Left lung (tissue), 10 donors: ENCODE data around the gene DCAF15. TPM values are rescaled to one million over a fixed set of nuclear protein-coding genes. Genes with fewer than 3 reads are reported as not detected.

ENCODE experiments used
- ATAC-seq: fragments of 200-7000 bp; cut with Tn5 transposase; one replicate; pipeline ENCODE4 v1.9.1; 2020; ENCODE audit warnings: moderate library complexity
- DNase-seq, 4 donors: peaks; one replicate each; pipeline ENCODE4 v3.0.0-alpha.2; 2013 to 2020
- H3K27ac ChIP-seq, 2 donors: fragments of 200-600 bp; sonication (generic) in 1 of 2; one replicate each; pipeline versions ENCODE4 v1.5.0 to v1.8.0; 2020 to 2021
- H3K27me3 ChIP-seq, 2 donors: fragments of 200-600 bp; sonication (generic) in 1 of 2; one replicate each; pipeline versions ENCODE4 v1.5.0 to v1.8.0; 2020 to 2021
- H3K36me3 ChIP-seq, 2 donors: fragments of 200-600 bp; sonication (generic) in 1 of 2; one replicate each; pipeline versions ENCODE4 v1.5.0 to v1.8.0; 2020 to 2021
- H3K4me1 ChIP-seq, 2 donors: fragments of 200-600 bp; one replicate each; pipeline ENCODE4 v1.8.0; 2021
- H3K4me3 ChIP-seq, 2 donors: fragments of 200-600 bp; sonication (generic) in 1 of 2; one replicate each; pipeline versions ENCODE4 v1.5.0 to v1.8.0; 2020 to 2021; ENCODE audit warnings: mild to moderate bottlenecking in 1 of 2
- H3K9me3 ChIP-seq, 2 donors: fragments of 200-600 bp; sonication (generic) in 1 of 2; one replicate each; pipeline versions ENCODE4 v1.5.0 to v1.8.0; 2020 to 2021
- intact Hi-C, 2 donors: fragments of 100-400 bp; cut with DNase I; formaldehyde crosslinking; loops; one replicate each; pipeline versions ENCODE4 v1.11.2 to v1.14.2; 2022
- polyA plus RNA-seq, 6 donors: library from polyadenylated mRNA; unstranded; fragments of 120-200 nt; gene quantifications; one replicate each; pipeline ENCODE4 v1.2.1, GENCODE V29; 2013; ENCODE audit not compliant: insufficient read length in 6 of 6
- total RNA-seq, 2 donors: library from RNA; stranded (reverse); fragmentation: NEBNext Ultra II Directional; extraction: Animal tissue kit (Norgen Biotek cat#: 25700); gene quantifications; one replicate each; pipeline ENCODE4 v1.2.1, GENCODE V29; 2021
- TF ChIP-seq, protein P1 (sequence below), 2 donors: fragments of 200-600 bp; sonication (generic) in 1 of 2; IDR thresholded peaks; one replicate each; pipeline versions ENCODE4 v1.5.0 to v1.8.0; 2021; ENCODE audit warnings: antibody characterized with exemption in 2 of 2
- donor health status: DM: no; HTN: yes; CAD: no.
- donor health status: DM: no; HTN: no; CAD: no.

Gene DCAF15
- total and polyA plus RNA-seq, 8 donors = 20.2 to 33.7 (median 29.3) TPM

DNA sequence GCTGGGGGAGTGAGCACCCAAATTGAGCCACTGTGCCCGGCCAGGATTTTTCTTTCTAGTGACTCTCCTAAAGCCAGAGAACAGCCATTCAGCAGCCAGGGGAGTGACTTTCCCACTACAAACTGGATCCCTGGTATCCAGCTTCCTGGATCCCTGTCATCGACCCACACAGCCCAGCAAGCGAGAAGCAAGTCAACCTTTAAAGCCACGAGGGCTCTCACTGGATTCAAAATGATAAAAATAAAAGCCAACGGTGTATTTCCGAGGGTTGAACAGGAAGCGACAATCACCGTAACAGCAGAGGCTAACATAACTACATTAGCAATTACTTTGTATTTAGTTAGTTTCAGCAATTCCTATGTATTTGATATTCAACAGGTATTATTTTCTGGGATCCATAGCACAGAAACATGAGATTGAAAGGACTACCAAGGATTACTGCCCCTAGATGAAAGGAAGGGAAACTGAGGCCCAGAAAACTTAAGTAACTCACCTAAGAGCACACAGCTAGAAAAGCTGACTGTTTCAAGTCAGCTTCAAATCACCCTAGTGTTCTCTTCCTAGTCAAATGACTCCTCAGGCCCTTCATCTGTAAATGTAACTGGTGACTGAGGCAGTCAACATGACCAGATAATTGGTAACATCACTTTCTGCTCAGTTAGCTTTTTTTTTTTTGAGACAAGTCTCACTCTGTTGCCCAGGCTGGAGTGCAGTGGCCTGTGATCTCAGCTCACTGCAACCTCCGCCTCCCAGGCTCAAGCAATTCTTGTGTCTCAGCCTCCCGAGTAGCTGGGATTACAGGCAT is 51.1 kb downstream of the DCAF15 start:
- Histone ChIP-seq H3K4me3 (no peak overlapping the region), H3K36me3 (peaks cover 0 to 10% of the 10 kb centered on the region in 2 donors), H3K4me1 (peaks cover 26 to 40% of the 10 kb centered on the region in 2 donors), H3K9me3 (peaks cover 0 to 11% of the 10 kb centered on the region in 2 donors), H3K27me3 (no peaks in the 10 kb centered on the region), H3K27ac (peak overlapping the region; percentile 67 to 99)
- ATAC-seq = no peak
- intact Hi-C loops = no loop called here
- DNase-seq = peak in 1 of 4 donors; percentile 8
- TF ChIP-seq, protein P1, sequence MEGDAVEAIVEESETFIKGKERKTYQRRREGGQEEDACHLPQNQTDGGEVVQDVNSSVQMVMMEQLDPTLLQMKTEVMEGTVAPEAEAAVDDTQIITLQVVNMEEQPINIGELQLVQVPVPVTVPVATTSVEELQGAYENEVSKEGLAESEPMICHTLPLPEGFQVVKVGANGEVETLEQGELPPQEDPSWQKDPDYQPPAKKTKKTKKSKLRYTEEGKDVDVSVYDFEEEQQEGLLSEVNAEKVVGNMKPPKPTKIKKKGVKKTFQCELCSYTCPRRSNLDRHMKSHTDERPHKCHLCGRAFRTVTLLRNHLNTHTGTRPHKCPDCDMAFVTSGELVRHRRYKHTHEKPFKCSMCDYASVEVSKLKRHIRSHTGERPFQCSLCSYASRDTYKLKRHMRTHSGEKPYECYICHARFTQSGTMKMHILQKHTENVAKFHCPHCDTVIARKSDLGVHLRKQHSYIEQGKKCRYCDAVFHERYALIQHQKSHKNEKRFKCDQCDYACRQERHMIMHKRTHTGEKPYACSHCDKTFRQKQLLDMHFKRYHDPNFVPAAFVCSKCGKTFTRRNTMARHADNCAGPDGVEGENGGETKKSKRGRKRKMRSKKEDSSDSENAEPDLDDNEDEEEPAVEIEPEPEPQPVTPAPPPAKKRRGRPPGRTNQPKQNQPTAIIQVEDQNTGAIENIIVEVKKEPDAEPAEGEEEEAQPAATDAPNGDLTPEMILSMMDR (IDR thresholded peaks at IDR 0.05) = no peak

- intact Hi-C loops = no loop called here
- peaks cover 0 to 6% of the 10 kb centered on the region in 2 donors for H3K36me3 ChIP-seq
- no peaks in the 10 kb centered on the region for H3K27me3 ChIP-seq
- ATAC-seq (peak; percentile 7), DNase-seq (peak; percentile 29 to 85 (median 57))
- H3K4me1 ChIP-seq = peaks cover 26 to 40% of the 10 kb centered on the region in 2 donors
- H3K27ac ChIP-seq = peak overlapping the region; percentile 99
- peak overlapping the region in 1 of 2 donors; percentile 59 for H3K4me3 ChIP-seq
- no peaks in the 10 kb centered on the region for H3K9me3 ChIP-seq
- TF ChIP-seq, protein P1 (IDR thresholded peaks at IDR 0.05) = no peak
These were observed 52.5 kb downstream of the DCAF15 start for GRCh38 chr19:14004619-14005348.

DNA sequence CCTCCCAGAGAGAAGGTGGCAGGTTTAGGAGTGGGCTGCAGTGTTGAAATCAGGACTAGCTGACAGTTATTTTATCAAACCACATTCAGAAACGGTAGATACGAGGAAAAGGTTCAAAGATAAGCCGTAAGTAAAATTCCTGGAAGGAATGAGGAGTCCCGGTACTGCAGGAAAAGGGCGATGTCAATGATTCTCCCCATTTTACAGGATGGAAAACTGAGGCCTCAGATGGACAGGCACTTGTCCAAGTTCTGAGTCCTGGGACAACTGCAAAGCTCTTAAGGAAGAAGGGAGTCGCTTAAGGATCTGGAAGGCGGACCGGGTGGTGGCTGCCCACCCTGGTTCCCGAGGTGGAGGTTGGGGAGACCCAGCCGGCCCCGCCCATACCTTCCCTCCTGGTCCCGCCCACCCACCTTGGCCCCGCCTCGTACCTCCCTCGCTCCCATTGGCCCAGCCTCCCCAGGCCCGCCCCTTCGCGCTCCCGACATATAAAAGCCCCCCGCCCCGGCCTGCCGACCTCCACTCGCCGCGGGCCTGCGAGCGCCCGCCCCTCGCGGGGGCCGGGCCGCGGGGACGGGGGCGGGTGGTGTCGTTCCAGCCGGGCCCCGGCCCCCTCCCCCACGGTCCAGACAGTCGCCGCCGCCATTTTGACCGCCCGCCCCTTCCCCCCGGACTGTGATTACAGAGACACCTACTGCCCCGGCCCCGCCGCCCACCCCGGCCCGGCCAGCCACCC is 53.2 kb downstream of the DCAF15 start:
- Histone ChIP-seq H3K36me3 (peaks cover 0 to 4% of the 10 kb centered on the region in 2 donors), H3K4me3 (peak overlapping the region; percentile 59 to 73), H3K27ac (peak overlapping the region; percentile 99), H3K27me3 (no peaks in the 10 kb centered on the region), H3K4me1 (peaks cover 26 to 40% of the 10 kb centered on the region in 2 donors), H3K9me3 (no peaks in the 10 kb centered on the region)
- DNase-seq (peak; percentile 80 to 95 (median 94)), ATAC-seq (peak; percentile 75)
- TF ChIP-seq, protein P1 (IDR thresholded peaks at IDR 0.05) = no peak
- intact Hi-C loops = no loop called here

- TF ChIP-seq, protein P1 (IDR thresholded peaks at IDR 0.05) = no peak
- Histone ChIP-seq H3K4me3 (peak within 1 kb of the TSS; percentile 59 to 73), H3K27ac (peak within 1 kb of the TSS; percentile 99), H3K36me3 (no peaks in the 10 kb centered on the region), H3K4me1 (peaks cover 26 to 40% of the 10 kb centered on the region in 2 donors), H3K9me3 (no peaks in the 10 kb centered on the region), H3K27me3 (no peaks in the 10 kb centered on the region)
- DNase-seq (peak; percentile 98 to 99 (median 99)), ATAC-seq (peak; percentile 86)
- intact Hi-C loops = no loop called here
These were observed 53.9 kb downstream of the DCAF15 start, which contains the start of gene RFX1 for GRCh38 chr19:14006085-14006765. TSS of gene RFX1 (minus strand) at chr19:14006320. CDS start at chr19:13993843, 12,477 bp downstream.
